Endodermal cell (in vitro differentiated cells): Measurements from ENCODE around the gene DEPP1. TPM values are rescaled to one million over a fixed set of nuclear protein-coding genes. Genes with fewer than 3 reads are reported as not detected.

ENCODE experiments used
- DNase-seq: peaks from one replicate; pipeline ENCODE4 v3.0.0-alpha.2; 2017
- H3K27ac ChIP-seq: 2 replicates; pipeline ENCODE4 v1.5.1; 2013; ENCODE audit warnings: mild to moderate bottlenecking, low read depth, low read length, moderate library complexity
- H3K27me3 ChIP-seq: 2 replicates; pipeline ENCODE4 v1.6.1; 2013; ENCODE audit warnings: mild to moderate bottlenecking, low read length, moderate library complexity; ENCODE audit not compliant: insufficient read depth, control insufficient read depth, poor library complexity, severe bottlenecking
- H3K36me3 ChIP-seq: 2 replicates; pipeline ENCODE4 v1.7.0; 2013; ENCODE audit warnings: mild to moderate bottlenecking, low read length, moderate library complexity; ENCODE audit not compliant: control insufficient read depth, insufficient read depth
- H3K4me1 ChIP-seq: one replicate; pipeline ENCODE4 v1.7.0; 2013; ENCODE audit warnings: low read length; ENCODE audit not compliant: control insufficient read depth, insufficient read depth
- H3K4me3 ChIP-seq: 2 replicates; pipeline ENCODE4 v1.5.1; 2013; ENCODE audit warnings: mild to moderate bottlenecking, low read length, moderate library complexity
- H3K9ac ChIP-seq: 2 replicates; pipeline ENCODE4 v1.6.1; 2013; ENCODE audit warnings: mild to moderate bottlenecking, low read length, moderate library complexity; ENCODE audit not compliant: poor library complexity, severe bottlenecking; ENCODE audit errors: extremely low read depth
- H3K9me3 ChIP-seq: 2 replicates; pipeline ENCODE4 v1.6.1; 2013; ENCODE audit warnings: mild to moderate bottlenecking, low read length, moderate library complexity; ENCODE audit not compliant: control insufficient read depth
- H3K27ac Mint-ChIP-seq: 2 replicates; pipeline ENCODE4 v1.8.0; 2020; ENCODE audit warnings: mixed read lengths
- H3K27me3 Mint-ChIP-seq: 2 replicates; pipeline ENCODE4 v1.8.0; 2021; ENCODE audit warnings: mild to moderate bottlenecking, mixed read lengths; ENCODE audit not compliant: insufficient read depth
- H3K36me3 Mint-ChIP-seq: 2 replicates; pipeline ENCODE4 v1.8.0; 2020; ENCODE audit warnings: low read depth, mixed read lengths
- H3K4me1 Mint-ChIP-seq: 2 replicates; pipeline ENCODE4 v1.8.0; 2020; ENCODE audit warnings: mixed read lengths
- H3K4me3 Mint-ChIP-seq: 2 replicates; pipeline ENCODE4 v1.8.0; 2020; ENCODE audit warnings: mild to moderate bottlenecking, moderate library complexity, mixed read lengths
- H3K9me3 Mint-ChIP-seq: 2 replicates; pipeline ENCODE4 v1.8.0; 2020; ENCODE audit warnings: mild to moderate bottlenecking, mixed read lengths
- WGBS, 2 experiments: methylation state at CpG; one replicate each; pipeline versions ENCODE4 v1.1.5 to v1.1.7; 2013; ENCODE audit warnings: missing lambda C conversion rate in 2 of 2, mixed read lengths in 1 of 2; ENCODE audit not compliant: insufficient coverage in 1 of 2, insufficient read length in 1 of 2; 5-methylcytosine and 5-hydroxymethylcytosine counted together
- total RNA-seq, 2 donors: library from RNA; stranded (reverse); fragmentation: NEBNext Ultra II Directional in 1 of 2; extraction: Animal tissue kit (Norgen Biotek cat#: 25700) in 1 of 2; gene quantifications; 2 replicates in 1 of 2; 3 replicates in 1 of 2; pipeline ENCODE4 v1.2.1, GENCODE V29; 2021
- TF ChIP-seq, protein P1 (sequence below): fragments of 200-600 bp; sonication (generic); conservative IDR thresholded peaks from 2 replicates; pipeline ENCODE4 v1.5.0; 2021; ENCODE audit warnings: antibody characterized with exemption, mild to moderate bottlenecking

Gene DEPP1
- total RNA-seq, 2 donors from 2014 or later, result 1.3 to 2.6 TPM

DNA sequence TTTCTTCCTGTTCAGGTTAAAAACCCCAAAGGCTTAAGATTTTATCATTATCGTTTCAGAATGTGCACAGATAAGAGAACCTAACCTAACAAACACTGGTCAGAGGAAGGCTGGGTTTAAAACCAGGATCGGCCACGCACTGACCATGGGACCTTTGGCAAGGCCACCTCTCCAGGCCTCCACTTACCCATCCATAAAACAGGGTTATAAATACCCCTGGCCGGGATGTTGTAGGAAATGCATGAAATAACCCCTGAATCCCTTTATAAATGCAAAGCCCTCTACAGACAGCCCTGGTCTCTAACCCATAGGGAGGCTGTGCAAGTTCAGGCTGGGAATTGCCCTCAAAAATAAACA is 418 bp downstream of the DEPP1 start:
- H3K27ac Mint-ChIP-seq, result peak overlapping the region; percentile 48
- H3K27me3 Mint-ChIP-seq, result peaks cover 4% of the 10 kb centered on the region
- peaks cover 44% of the 10 kb centered on the region for H3K4me1 Mint-ChIP-seq
- Histone ChIP-seq H3K27me3 (no peaks in the 10 kb centered on the region), H3K27ac (peak overlapping the region; percentile 65), H3K36me3 (no peaks in the 10 kb centered on the region), H3K4me1 (peaks cover 25% of the 10 kb centered on the region), H3K4me3 (peak overlapping the region; percentile 51), H3K9me3 (no peaks in the 10 kb centered on the region), H3K9ac (no peak overlapping the region)
- no peaks in the 10 kb centered on the region for H3K9me3 Mint-ChIP-seq
- TF ChIP-seq, protein P1, sequence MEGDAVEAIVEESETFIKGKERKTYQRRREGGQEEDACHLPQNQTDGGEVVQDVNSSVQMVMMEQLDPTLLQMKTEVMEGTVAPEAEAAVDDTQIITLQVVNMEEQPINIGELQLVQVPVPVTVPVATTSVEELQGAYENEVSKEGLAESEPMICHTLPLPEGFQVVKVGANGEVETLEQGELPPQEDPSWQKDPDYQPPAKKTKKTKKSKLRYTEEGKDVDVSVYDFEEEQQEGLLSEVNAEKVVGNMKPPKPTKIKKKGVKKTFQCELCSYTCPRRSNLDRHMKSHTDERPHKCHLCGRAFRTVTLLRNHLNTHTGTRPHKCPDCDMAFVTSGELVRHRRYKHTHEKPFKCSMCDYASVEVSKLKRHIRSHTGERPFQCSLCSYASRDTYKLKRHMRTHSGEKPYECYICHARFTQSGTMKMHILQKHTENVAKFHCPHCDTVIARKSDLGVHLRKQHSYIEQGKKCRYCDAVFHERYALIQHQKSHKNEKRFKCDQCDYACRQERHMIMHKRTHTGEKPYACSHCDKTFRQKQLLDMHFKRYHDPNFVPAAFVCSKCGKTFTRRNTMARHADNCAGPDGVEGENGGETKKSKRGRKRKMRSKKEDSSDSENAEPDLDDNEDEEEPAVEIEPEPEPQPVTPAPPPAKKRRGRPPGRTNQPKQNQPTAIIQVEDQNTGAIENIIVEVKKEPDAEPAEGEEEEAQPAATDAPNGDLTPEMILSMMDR, result no peak
- 80 to 83% methylated on average over 3 to 4 of the region's 4 CpGs for WGBS, 2 experiments
- no peak for DNase-seq
- peak overlapping the region; percentile 38 for H3K4me3 Mint-ChIP-seq
- H3K36me3 Mint-ChIP-seq, result no peaks in the 10 kb centered on the region

DNA sequence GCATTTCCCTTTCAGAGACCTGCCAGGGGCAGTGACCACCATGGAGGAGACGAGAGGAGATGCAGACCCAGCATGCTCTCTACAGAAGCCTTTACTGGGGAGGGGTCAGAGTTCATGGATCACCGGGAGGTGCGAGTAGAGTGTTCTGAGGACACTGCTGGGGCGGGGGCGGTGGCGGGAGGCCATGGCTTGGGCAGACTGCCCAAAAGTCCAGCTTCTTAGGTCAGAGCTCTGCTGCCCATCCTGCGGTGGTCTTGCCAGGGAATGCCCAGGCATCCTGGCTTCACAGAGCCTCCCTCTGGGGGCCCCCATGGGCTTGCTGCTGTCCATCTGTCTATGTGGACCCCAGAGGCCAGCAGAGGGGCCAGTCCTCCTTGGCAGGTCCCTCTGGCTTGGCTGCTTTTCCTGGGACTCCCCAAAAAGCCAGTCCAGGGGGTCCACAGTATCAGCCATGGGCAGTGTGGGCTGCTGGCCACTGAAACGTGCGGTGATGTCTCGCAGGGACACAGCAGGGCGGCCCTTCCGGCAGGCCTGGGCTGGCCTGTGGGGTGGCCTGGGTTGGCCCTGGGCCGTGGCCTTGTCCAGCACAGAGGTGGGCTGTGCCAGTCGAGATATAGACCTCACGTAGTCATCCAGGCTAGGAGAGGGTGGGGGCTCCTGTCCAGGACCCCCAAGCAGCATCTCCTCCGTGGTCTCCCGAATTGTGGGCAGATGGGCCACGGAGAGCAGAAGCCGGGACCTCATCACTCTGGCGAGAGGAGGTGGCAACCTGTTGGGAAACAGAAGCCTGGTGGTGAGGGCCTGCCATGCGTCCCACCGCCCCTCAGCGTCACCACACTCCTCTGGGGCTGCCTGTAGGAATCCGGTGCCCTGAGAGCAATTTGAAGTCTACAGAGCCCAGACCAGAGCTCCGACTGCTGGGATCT is 1.1 kb downstream of the DEPP1 start:
- Histone ChIP-seq H3K27ac (no peak overlapping the region), H3K4me1 (peaks cover 25% of the 10 kb centered on the region), H3K4me3 (no peak overlapping the region), H3K9ac (no peak overlapping the region), H3K36me3 (no peaks in the 10 kb centered on the region), H3K27me3 (no peaks in the 10 kb centered on the region), H3K9me3 (no peaks in the 10 kb centered on the region)
- Mint-ChIP-seq H3K9me3 (no peaks in the 10 kb centered on the region), H3K36me3 (no peaks in the 10 kb centered on the region), H3K27ac (peak overlapping the region; percentile 24), H3K4me3 (peak overlapping the region; percentile 38), H3K27me3 (peaks cover 4% of the 10 kb centered on the region), H3K4me1 (peaks cover 46% of the 10 kb centered on the region)
- no peak for DNase-seq
- WGBS, 2 experiments, result 90 to 93% methylated on average over 19 to 25 of the region's 25 CpGs
- TF ChIP-seq, protein P1, result peak; percentile 46

DNA sequence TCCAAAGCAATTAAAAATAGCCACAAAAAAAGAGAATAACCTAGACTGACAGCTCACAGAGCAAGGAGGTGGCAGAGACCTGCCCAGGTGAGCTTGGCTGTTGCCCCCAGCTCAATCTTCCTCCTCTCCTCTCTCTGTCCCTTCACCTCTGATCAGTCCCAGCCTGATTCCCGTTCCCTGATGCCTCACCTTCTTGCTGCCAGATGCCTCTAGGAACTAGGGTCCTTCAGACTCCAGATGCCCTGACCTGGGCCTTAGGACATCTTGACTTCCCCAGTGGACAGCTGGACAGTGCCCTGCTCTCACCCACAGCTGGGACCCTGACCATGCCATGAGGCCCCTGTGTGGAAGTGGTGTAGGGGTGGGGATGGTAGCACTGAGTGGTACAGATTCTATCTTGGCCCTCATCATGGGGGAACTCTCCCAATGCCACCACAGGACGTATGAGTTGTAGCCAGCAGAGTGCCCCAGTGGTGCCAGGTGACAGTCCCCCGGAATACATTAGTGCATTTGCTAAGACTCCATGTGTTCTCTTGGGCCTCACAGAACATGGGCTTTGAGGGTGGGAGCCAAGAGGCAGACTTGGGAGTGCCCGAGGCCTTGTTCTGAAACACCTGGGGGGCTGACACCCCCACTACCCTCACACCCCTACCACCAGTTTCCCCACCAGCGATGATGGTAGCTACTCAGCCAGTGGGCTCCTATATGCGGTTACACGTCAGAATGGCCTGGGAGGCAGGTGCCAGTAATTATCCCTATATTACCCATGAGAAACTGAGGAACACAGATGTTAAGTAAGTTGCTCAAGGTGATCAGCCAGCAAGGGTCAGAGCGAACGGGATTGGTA is 2.0 kb downstream of the DEPP1 start:
- Histone ChIP-seq H3K9ac (no peak overlapping the region), H3K4me1 (peaks cover 25% of the 10 kb centered on the region)

More for the DNA sequence above, 2.0 kb downstream of the DEPP1 start:
- Histone ChIP-seq H3K36me3 (no peaks in the 10 kb centered on the region), H3K27me3 (no peaks in the 10 kb centered on the region), H3K4me3 (no peak overlapping the region), H3K27ac (no peak overlapping the region), H3K9me3 (no peaks in the 10 kb centered on the region)
- Mint-ChIP-seq H3K27ac (no peak overlapping the region), H3K27me3 (peaks cover 4% of the 10 kb centered on the region), H3K9me3 (no peaks in the 10 kb centered on the region), H3K36me3 (no peaks in the 10 kb centered on the region), H3K4me3 (no peak overlapping the region), H3K4me1 (peaks cover 46% of the 10 kb centered on the region)
- TF ChIP-seq, protein P1, result no peak
- no peak for DNase-seq
- WGBS, 2 experiments, result 56 to 90% methylated on average over 3 to 9 of the region's 9 CpGs
